PFSK-1 (cell line): ENCODE data around the gene ZCCHC12.

Source experiments
- POLR2AphosphoS5 ChIP-seq: IDR thresholded peaks from 2 replicates; pipeline ENCODE4 v1.6.1; 2012; ENCODE audit warnings: low read depth, mild to moderate bottlenecking, control low read depth, low read length, moderate library complexity
- TAF1 ChIP-seq: IDR thresholded peaks from 2 replicates; pipeline ENCODE4 v1.6.1; 2012; ENCODE audit warnings: low read length, control low read depth, borderline replicate concordance; ENCODE audit not compliant: insufficient read depth

DNA sequence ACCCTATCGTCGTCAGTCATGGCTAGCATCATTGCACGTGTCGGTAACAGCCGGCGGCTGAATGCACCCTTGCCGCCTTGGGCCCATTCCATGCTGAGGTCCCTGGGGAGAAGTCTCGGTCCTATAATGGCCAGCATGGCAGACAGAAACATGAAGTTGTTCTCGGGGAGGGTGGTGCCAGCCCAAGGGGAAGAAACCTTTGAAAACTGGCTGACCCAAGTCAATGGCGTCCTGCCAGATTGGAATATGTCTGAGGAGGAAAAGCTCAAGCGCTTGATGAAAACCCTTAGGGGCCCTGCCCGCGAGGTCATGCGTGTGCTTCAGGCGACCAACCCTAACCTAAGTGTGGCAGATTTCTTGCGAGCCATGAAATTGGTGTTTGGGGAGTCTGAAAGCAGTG lies 1.6 kb downstream of the ZCCHC12 start:
- no peak for TF ChIP-seq TAF1
- TF ChIP-seq POLR2AphosphoS5, result no peak
